Measurements from ENCODE around the gene ZXDC.

DNA sequence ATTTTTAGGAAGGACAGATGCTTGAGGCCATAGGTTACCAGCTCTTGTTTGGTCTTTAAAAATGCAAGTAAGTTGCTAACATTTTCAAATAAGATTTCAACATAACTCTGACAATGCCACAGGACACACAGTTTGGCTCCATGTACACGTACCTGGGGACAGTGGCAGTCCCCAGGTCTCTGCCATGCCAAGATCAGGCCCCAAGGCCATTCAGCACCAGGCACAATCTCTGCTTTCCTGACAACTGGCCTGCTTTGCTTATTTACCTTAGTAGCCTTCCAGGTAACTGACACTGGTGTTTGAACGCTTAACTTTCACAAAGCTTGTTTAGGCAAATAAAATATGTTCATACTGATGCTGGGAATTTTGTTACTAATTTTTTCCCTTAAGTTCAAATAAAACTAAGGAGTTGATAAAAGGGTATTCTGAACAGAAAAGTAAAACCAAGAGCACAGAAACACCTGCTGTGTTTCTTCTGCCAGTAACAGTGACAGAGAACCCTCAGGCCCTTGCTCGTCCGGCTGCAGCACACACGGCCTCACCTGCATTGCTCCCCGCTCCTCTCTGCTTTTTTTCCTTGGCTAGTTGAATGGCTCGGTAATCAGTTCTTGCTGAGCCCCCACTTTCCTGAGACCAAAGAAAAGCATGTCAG, 16.5 kb downstream of the ZXDC start:
- TF ChIP-seq, protein P1, sequence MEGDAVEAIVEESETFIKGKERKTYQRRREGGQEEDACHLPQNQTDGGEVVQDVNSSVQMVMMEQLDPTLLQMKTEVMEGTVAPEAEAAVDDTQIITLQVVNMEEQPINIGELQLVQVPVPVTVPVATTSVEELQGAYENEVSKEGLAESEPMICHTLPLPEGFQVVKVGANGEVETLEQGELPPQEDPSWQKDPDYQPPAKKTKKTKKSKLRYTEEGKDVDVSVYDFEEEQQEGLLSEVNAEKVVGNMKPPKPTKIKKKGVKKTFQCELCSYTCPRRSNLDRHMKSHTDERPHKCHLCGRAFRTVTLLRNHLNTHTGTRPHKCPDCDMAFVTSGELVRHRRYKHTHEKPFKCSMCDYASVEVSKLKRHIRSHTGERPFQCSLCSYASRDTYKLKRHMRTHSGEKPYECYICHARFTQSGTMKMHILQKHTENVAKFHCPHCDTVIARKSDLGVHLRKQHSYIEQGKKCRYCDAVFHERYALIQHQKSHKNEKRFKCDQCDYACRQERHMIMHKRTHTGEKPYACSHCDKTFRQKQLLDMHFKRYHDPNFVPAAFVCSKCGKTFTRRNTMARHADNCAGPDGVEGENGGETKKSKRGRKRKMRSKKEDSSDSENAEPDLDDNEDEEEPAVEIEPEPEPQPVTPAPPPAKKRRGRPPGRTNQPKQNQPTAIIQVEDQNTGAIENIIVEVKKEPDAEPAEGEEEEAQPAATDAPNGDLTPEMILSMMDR (IDR thresholded peaks at IDR 0.05): no peak
- TF ChIP-seq POLR2AphosphoS5 (IDR thresholded peaks at IDR 0.05) (no peak), POLR2A (IDR thresholded peaks at IDR 0.05) (no peak)
